Measurements from ENCODE around the gene OR4S1. TPM values are rescaled to one million over a fixed set of nuclear protein-coding genes. Genes with fewer than 3 reads are reported as not detected.
"Not testable (repeated sequence)": the region's sequence is repeated elsewhere in the genome, so short reads cannot be mapped to it uniquely, and the experiment has no call there.

The OR4S1 gene
- total and polyA plus RNA-seq, 2 experiments from 2014 or later = not detected

GRCh38 chr11:48341466-48341865, 35.4 kb downstream of the OR4S1 start:
- H3K4me2 ChIP-seq (ENCODE audit: unreplicated experiment) = no peak overlapping the region
- H3K4me1 ChIP-seq (ENCODE audit: insufficient read depth) = no peaks in the 10 kb centered on the region
- no peaks in the 10 kb centered on the region for H3K9me3 ChIP-seq (ENCODE audit: low read depth)
- WGBS, 2 experiments (ENCODE audit: low coverage in 1 of 2, low lambda C conversion rate in 2 of 2, missing lambda C conversion rate in 2 of 2) = 25 to 27% methylated on average over 2 of the region's 2 CpGs
- no peaks in the 10 kb centered on the region for H3K36me3 ChIP-seq (ENCODE audit: low read depth)
- H3K27me3 ChIP-seq (replicated peaks; ENCODE audit: insufficient read depth) = no peaks in the 10 kb centered on the region
- H4K20me1 ChIP-seq (ENCODE audit: insufficient read depth) = no peaks in the 10 kb centered on the region
- no peak for TF ChIP-seq EZH2 (IDR thresholded peaks at IDR 0.05; ENCODE audit: insufficient read depth, poor library complexity, severe bottlenecking)
- TF ChIP-seq EZH2phosphoT487 (IDR thresholded peaks at IDR 0.05; ENCODE audit: insufficient read depth, low read depth) = no peak
- no peak overlapping the region for H2AFZ ChIP-seq
- no peak overlapping the region for H3K9ac ChIP-seq
- DNase-seq = no peak
- in situ Hi-C loops (cut with MboI) = no loop called here
- no peaks in the 10 kb centered on the region for H3K9me2 ChIP-seq (ENCODE audit: insufficient read depth)
- H3K79me2 ChIP-seq (ENCODE audit: insufficient read depth) = no peaks in the 10 kb centered on the region
- no peaks in the 10 kb centered on the region for H3F3A ChIP-seq (ENCODE audit: insufficient read depth)
- no peak overlapping the region for H3K27ac ChIP-seq
- no peak overlapping the region for H3K4me3 ChIP-seq

- H3K9me3 ChIP-seq (ENCODE audit: low read depth); H3K27me3 ChIP-seq (replicated peaks; ENCODE audit: insufficient read depth); H3F3A ChIP-seq (ENCODE audit: insufficient read depth); H3K9ac ChIP-seq; H3K4me3 ChIP-seq; H3K4me2 ChIP-seq (ENCODE audit: unreplicated experiment); H3K9me2 ChIP-seq (ENCODE audit: insufficient read depth); DNase-seq; H4K20me1 ChIP-seq (ENCODE audit: insufficient read depth); H2AFZ ChIP-seq; H3K36me3 ChIP-seq (ENCODE audit: low read depth); H3K4me1 ChIP-seq (ENCODE audit: insufficient read depth); H3K27ac ChIP-seq; in situ Hi-C loops (cut with MboI); H3K79me2 ChIP-seq (ENCODE audit: insufficient read depth): not testable (repeated sequence)
- WGBS, 2 experiments (ENCODE audit: low coverage in 1 of 2, low lambda C conversion rate in 2 of 2, missing lambda C conversion rate in 2 of 2) = 11 to 12% methylated on average over 2 of the region's 2 CpGs
Measured at GRCh38 chr11:48342505-48342904, 36.5 kb downstream of the OR4S1 start.

DNA sequence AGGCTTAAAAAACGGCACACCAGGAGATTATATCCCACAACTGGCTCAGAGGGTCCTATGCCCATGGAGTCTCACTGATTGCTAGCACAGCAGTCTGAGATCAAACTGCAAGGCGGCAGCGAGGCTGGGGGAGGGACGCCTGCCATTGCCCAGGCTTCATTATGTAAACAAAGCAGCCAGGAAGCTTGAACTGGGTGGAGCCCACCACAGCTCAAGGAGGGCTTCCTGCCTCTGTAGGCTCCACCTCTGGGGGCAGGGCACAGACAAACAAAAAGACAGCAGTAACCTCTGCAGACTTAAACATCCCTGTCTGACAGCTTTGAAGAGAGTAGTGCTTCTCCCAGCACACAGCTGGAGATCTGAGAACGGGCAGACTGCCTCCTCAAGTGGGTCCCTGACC, 40.3 kb downstream of the OR4S1 start:
- in situ Hi-C loops (cut with MboI); H3K9me3 ChIP-seq (ENCODE audit: low read depth); DNase-seq; H3K9me2 ChIP-seq (ENCODE audit: insufficient read depth); H3K4me3 ChIP-seq; H3K36me3 ChIP-seq (ENCODE audit: low read depth); H3K27ac ChIP-seq; H3F3A ChIP-seq (ENCODE audit: insufficient read depth); H3K4me1 ChIP-seq (ENCODE audit: insufficient read depth); H3K79me2 ChIP-seq (ENCODE audit: insufficient read depth); H3K27me3 ChIP-seq (replicated peaks; ENCODE audit: insufficient read depth); H4K20me1 ChIP-seq (ENCODE audit: insufficient read depth); H3K9ac ChIP-seq; H2AFZ ChIP-seq; H3K4me2 ChIP-seq (ENCODE audit: unreplicated experiment): not testable (repeated sequence)
- WGBS, 2 experiments (ENCODE audit: low coverage in 1 of 2, low lambda C conversion rate in 2 of 2, missing lambda C conversion rate in 2 of 2) = 11 to 32% methylated on average over 5 of the region's 5 CpGs

- H3K36me3 ChIP-seq (ENCODE audit: low read depth) = no peaks in the 10 kb centered on the region
- H2AFZ ChIP-seq = no peak overlapping the region
- H3K4me1 ChIP-seq (ENCODE audit: insufficient read depth) = no peaks in the 10 kb centered on the region
- no peak for TF ChIP-seq EZH2 (IDR thresholded peaks at IDR 0.05; ENCODE audit: insufficient read depth, poor library complexity, severe bottlenecking)
- no peak for TF ChIP-seq EZH2phosphoT487 (IDR thresholded peaks at IDR 0.05; ENCODE audit: insufficient read depth, low read depth)
- no peaks in the 10 kb centered on the region for H4K20me1 ChIP-seq (ENCODE audit: insufficient read depth)
- H3K4me3 ChIP-seq = no peak overlapping the region
- H3K9ac ChIP-seq = no peak overlapping the region
- in situ Hi-C loops (cut with MboI) = no loop called here
- no peaks in the 10 kb centered on the region for H3K9me3 ChIP-seq (ENCODE audit: low read depth)
- no peak for DNase-seq
- H3K9me2 ChIP-seq (ENCODE audit: insufficient read depth) = no peaks in the 10 kb centered on the region
- H3K27ac ChIP-seq = no peak overlapping the region
- H3F3A ChIP-seq (ENCODE audit: insufficient read depth) = no peaks in the 10 kb centered on the region
- 63 to 64% methylated on average over 4 of the region's 4 CpGs for WGBS, 2 experiments (ENCODE audit: low coverage in 1 of 2, low lambda C conversion rate in 2 of 2, missing lambda C conversion rate in 2 of 2)
- no peak overlapping the region for H3K4me2 ChIP-seq (ENCODE audit: unreplicated experiment)
- no peaks in the 10 kb centered on the region for H3K27me3 ChIP-seq (replicated peaks; ENCODE audit: insufficient read depth)
- no peaks in the 10 kb centered on the region for H3K79me2 ChIP-seq (ENCODE audit: insufficient read depth)
Measured at GRCh38 chr11:48354013-48354412, 48.0 kb downstream of the OR4S1 start.

GRCh38 chr11:48354677-48355076, 48.7 kb downstream of the OR4S1 start:
- no peak for TF ChIP-seq EZH2phosphoT487 (IDR thresholded peaks at IDR 0.05; ENCODE audit: insufficient read depth, low read depth)
- no peak for TF ChIP-seq EZH2 (IDR thresholded peaks at IDR 0.05; ENCODE audit: insufficient read depth, poor library complexity, severe bottlenecking)
- Histone ChIP-seq H3K9ac (no peak overlapping the region), H4K20me1 (ENCODE audit: insufficient read depth) (no peaks in the 10 kb centered on the region), H3K36me3 (ENCODE audit: low read depth) (no peaks in the 10 kb centered on the region), H3K4me3 (no peak overlapping the region), H3K27me3 (replicated peaks; ENCODE audit: insufficient read depth) (no peaks in the 10 kb centered on the region), H3K9me2 (ENCODE audit: insufficient read depth) (no peaks in the 10 kb centered on the region), H3K9me3 (ENCODE audit: low read depth) (no peaks in the 10 kb centered on the region), H3K27ac (no peak overlapping the region), H2AFZ (no peak overlapping the region), H3F3A (ENCODE audit: insufficient read depth) (no peaks in the 10 kb centered on the region), H3K4me2 (ENCODE audit: unreplicated experiment) (no peak overlapping the region), H3K79me2 (ENCODE audit: insufficient read depth) (no peaks in the 10 kb centered on the region), H3K4me1 (ENCODE audit: insufficient read depth) (no peaks in the 10 kb centered on the region)
- WGBS, 2 experiments (ENCODE audit: low coverage in 1 of 2, low lambda C conversion rate in 2 of 2, missing lambda C conversion rate in 2 of 2) = 33 to 35% methylated on average over 1 of the region's 1 CpG
- in situ Hi-C loops (cut with MboI) = no loop called here
- no peak for DNase-seq

Other genes with a start within 250 kb of the OR4S1 start
- not detected in 2 replicates for gene OR4B1, start 89.4 kb upstream of the OR4S1 start, total RNA-seq (2014; rRNA removed; shearing (Covaris generic))
- not detected in 2 replicates for gene OR4B1, start 89.4 kb upstream of the OR4S1 start, polyA plus RNA-seq (2016; fragmentation: Nextera tagmentation; extraction: Ambion mirVana)
- not detected in 2 replicates for gene OR4X2, start 61.1 kb upstream of the OR4S1 start, total RNA-seq (2014; rRNA removed; shearing (Covaris generic))
- not detected in 2 replicates for gene OR4X2, start 61.1 kb upstream of the OR4S1 start, polyA plus RNA-seq (2016; fragmentation: Nextera tagmentation; extraction: Ambion mirVana)
- gene OR4X1, start 42.4 kb upstream of the OR4S1 start, total RNA-seq (2014; rRNA removed; shearing (Covaris generic)) = not detected in 2 replicates
- not detected in 2 replicates for gene OR4X1, start 42.4 kb upstream of the OR4S1 start, polyA plus RNA-seq (2016; fragmentation: Nextera tagmentation; extraction: Ambion mirVana)
- gene OR4C3, start 18.7 kb downstream of the OR4S1 start, total RNA-seq (2014; rRNA removed; shearing (Covaris generic)) = not detected in 2 replicates
- gene OR4C3, start 18.7 kb downstream of the OR4S1 start, polyA plus RNA-seq (2016; fragmentation: Nextera tagmentation; extraction: Ambion mirVana) = not detected in 2 replicates
- gene OR4C5, start 60.2 kb downstream of the OR4S1 start, total RNA-seq (2014; rRNA removed; shearing (Covaris generic)) = not detected in 2 replicates
- not detected in 2 replicates for gene OR4C5, start 60.2 kb downstream of the OR4S1 start, polyA plus RNA-seq (2016; fragmentation: Nextera tagmentation; extraction: Ambion mirVana)
- gene OR4A47, start 182.6 kb downstream of the OR4S1 start, total RNA-seq (2014; rRNA removed; shearing (Covaris generic)) = not detected in 2 replicates
- gene OR4A47, start 182.6 kb downstream of the OR4S1 start, polyA plus RNA-seq (2016; fragmentation: Nextera tagmentation; extraction: Ambion mirVana) = not detected in 2 replicates